Stimulated activated CD4-positive, alpha-beta T cell treated with anti-CD3 and anti-CD28 coated beads, Interleukin-4, amount 100 ng/mL, for 4 hours (primary cell): ENCODE results near the gene TTC19.
"Not testable (repeated sequence)": the region's sequence is repeated elsewhere in the genome, so short reads cannot be mapped to it uniquely, and the experiment has no call there.

Experiments used
- DNase-seq, 2 experiments: peaks; one replicate each; pipeline ENCODE4 v3.0.0-alpha.2; 2020

Gene TTC19

DNA sequence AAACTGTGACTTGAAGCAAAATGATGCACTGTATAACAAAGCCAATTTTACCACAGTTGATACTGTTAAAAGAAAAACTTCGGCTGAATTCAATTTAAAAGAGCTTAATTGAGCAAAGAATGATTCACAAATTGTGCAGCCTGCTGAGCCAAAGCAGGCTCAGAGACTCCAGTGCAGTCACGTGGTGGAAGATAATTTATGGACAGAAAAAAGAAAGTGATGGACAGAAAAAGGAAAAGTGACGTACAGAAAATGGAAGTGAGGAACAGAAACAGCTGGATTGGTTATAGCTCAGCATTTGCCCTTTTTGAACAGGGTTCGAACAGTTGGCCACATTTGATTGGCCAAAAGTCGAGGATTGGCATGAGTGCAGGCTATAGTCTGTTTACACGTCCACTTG lies 25.8 kb upstream of the TTC19 start:
- no peak for DNase-seq

DNA sequence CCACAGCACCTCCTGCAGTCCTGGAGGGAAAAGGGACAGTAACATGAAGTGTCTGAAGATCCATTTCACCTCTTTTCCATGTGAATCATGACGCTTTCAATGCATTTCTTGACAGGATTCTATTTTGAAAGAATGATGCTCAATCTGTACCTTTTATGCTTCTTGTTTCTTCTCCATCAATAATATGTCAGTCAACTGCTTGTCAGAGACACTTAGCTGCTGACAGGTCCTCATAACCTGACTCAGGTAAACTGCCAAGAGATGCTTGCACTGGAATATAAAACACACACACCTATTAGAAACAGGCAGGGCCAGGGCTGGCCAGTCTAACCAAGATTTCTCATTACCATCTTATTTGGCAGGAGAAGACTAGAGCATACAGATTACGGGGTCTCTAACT lies 21.7 kb upstream of the TTC19 start:
- DNase-seq: no peak

DNA sequence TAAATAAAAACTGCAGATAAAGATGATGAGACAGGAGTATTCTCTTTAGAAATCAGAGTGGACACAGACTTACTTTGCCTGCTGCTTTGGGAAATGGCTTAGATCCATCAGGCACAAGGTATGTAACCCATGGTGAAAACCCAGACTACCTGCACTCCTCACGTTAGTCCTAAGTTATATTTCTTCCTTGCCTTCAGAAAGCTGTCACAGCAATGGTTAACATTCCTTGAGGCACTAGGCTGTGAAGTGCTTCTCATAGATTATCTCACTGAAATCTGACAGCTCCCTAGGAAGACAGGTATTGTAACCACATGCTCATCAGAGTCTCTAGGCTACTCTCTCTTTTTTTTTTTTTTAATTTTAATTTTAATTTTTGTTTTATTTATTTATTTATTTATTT lies 21.0 kb upstream of the TTC19 start:
- DNase-seq: no peak

DNA sequence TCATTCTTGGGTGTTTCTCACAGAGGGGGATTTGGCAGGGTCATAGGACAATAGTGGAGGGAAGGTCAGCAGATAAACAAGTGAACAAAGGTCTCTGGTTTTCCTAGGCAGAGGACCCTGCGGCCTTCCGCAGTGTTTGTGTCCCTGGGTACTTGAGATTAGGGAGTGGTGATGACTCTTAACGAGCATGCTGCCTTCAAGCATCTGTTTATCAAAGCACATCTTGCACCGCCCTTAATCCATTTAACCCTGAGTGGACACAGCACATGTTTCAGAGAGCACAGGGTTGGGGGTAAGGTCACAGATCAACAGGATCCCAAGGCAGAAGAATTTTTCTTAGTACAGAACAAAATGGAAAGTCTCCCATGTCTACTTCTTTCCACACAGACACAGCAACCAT lies 20.6 kb upstream of the TTC19 start:
- DNase-seq: not testable (repeated sequence)

DNA sequence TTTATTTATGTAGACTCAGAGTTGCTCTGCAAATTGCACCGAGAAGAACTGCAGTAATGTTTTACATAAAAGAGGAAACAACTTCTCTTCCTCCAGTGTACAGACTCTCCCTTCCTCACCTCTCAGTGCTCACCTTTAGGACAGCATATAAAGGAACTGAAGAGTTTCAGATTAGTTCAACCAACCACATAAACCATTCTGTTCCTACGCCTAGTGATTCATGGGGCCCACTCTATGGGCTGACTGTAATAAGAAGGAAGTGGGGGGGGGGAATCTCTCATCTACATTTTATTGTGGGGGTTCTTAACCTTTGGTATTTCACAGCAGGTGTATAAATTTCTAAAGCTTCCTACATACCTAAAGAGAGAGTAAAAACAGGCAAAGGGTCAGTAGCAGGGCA lies 18.4 kb upstream of the TTC19 start:
- DNase-seq: peak in 1 of 2 experiments; percentile 50

DNA sequence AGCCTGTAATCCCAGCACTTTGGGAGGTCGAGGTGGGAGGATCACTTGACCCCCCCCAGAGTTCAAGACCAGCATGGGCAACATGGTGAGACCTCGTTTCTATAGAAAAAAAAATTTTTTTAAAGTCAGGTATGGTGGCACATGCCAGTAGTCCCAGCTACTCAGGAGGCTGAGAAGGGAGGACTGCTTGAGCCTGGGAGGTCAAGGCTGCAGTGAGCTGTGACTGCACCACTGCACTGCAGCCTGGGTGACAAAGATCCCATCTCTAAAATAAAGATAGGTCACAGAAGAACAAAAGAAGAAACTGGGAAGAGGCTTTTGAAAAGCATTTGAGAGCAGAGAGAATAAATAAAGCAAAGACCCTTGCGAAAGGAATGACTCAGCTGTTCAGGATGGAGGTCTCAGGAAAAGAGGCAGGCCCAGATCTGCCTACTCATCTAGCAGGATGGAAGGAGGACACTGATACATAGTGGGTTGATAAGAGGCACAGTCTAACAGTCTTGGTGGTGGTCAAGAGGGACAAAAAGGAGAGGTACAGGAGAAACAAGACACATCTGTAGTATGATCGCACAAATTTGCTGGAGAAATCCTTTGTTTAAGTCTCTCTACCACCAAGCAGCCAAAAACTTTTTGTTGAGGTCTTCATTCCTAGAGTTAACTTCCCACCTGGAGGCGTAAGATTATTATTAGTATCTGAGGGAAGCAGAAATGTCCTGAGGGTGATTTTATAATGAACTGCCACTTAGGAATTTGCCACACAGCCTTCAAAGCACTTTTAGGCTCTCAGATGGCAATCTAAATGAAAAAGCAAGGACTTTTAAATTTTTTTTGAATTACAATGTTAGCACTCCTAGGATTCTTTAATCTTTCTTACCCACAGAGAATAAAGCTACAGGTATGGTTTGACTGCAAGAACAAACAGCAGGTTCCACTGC lies 17.7 kb upstream of the TTC19 start:
- no peak for DNase-seq

DNA sequence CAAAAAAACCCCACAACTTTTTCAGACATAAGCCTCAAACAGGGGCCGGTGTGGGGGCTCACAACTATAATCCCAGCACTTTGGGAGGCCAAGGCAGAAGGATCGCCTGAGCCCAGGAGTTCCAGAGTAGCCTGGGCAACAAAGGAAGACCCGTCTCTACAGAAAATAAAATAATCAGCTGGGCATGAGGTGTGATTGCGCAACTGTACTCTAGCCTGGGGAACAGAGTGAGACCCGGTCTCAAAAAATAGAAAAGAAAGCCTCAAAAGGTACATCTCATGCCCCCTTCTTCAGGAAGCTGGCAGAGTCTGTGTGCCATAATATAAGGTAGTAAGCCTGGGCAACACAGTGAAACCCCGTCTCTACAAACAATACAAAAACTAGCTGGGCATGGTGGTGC lies 3.3 kb upstream of the TTC19 start:
- DNase-seq: no peak

DNA sequence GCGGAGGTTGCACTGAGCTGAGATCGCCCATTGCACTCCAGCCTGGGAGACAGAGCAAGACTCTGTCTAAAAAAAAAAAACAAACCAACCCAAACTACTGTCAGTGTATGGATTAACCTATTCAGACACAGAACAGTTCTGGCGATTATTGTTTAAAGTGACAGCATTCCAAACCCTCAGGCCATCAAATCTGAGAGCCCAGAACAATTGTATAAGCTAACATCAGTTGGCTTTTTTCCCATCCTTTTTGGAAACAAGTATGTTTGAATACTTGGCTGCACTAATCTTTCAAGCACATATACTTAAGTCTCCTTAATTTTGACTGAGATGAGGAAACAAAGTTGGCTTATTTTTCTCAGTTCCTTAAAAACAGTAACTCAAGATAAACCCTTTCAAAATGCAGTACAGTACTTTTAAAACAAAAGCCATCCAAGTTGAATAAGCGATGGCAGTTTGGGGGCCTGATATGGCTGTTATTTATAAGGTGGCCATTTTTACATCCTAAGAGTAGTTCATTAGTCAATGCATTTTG lies 1.5 kb upstream of the TTC19 start:
- no peak for DNase-seq

DNA sequence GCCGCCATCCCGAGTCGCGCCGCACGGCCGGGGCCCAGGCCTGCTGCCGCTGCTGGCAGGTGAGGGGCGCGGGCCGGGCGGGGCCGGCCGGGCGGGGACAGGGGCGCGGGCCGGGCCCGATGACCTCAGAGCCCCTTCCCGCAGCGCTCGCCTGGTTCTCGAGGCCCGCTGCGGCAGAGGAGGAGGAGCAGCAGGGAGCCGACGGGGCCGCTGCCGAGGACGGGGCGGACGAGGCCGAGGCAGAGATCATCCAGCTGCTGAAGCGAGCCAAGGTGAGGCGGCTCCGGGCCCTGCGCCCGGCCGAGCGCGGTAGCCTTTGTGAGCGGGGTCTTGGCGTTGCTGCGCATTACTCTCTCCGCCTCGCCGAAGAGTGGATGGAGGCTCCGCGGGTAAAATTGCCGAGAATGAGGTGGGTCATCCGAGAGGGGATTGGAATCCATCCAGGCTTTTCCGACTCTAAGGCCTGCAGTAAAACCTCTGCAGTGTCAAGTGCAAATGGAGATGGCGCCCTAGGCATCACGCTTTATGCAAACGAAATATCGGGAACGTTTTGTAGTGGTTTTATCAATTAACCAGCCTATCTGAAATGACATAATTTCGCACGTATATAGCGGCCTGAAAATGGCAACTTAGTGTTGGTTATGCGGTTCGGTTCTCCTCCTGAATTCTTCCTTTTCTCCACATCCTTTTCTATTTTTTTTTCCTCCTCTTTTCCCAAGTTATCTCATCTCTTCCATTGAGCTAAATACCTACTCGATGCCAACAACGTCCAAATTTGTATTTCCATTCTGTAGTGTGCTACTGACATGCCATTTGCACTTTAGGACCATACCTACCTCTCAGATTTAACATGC lies 577 bp downstream of the TTC19 start:
- DNase-seq: peak in 1 of 2 experiments; percentile 32

DNA sequence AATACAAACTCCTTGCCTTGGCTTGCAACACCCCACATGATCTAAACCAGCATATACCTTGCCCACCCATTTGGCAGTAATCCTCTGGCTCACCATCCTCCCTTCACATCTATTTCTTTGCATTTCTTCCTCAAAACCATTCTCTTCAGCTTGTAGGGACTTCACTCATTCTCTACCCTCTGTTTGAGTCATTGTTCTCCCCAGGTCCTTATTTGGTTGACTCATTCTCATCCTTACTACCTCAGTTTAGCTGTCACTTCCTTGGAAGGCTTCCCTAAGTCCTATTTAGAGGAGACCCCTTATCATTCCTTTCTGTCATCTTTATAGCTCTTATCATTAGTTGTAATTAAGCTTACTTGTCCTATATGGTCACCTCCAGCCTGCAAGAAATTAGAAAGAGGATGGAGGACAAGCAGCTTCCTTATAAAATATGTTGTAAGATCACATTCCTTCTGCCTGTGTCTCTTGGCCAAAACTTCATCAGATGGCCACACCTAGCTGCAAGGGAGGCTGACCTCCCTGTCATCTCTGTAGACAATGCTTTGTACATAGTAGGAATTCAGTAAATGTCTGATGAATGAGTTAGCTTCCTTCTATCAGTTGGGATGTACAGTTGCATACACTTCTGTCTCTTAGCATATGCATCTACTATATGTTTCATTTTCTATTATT lies 1.7 kb downstream of the TTC19 start:
- no peak for DNase-seq

DNA sequence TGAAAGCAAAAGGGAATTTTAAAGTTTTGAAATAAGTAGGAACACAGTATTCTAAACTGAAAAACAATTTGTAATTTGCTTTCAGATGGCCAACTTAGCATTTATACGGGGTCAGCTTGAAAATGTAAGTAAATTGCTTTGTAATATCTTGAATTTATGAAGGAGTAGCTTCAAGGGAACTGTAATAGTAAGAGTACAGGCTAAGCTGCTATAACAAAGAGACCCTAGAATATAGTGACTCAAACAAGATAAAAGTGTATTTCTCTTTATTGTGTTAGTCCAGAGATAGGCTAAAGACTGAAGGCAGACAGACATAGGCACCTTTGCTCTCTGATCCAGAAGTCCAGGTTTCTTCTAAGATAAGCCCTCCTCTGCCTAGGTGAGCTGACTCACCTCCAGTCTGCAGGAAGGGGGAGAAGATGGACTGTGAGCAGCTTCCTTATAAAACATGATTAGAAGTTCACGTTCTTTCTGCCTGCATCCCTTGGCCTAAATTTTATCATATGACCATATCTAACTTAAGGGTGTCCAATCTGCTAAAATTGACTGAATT lies 3.2 kb downstream of the TTC19 start:
- no peak for DNase-seq

DNA sequence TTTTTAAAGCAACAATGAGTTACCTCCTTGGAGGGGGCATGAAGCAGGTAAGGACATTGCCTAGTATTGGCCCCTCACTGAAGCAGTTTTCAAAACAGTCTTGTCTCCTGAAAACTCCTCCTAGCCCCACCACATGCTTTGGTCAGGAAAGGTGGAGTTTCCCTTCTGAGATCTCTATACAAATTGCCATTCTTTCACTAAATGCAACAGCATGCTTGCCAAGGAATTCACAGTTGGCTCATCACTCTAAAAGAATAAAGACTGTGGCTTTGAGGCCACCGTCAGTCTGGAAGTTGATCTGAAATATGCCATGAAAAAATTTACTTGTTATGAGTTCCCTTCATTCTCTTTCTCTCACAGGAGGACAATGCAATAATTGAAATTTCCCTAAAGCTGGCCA lies 4.2 kb downstream of the TTC19 start:
- no peak for DNase-seq

DNA sequence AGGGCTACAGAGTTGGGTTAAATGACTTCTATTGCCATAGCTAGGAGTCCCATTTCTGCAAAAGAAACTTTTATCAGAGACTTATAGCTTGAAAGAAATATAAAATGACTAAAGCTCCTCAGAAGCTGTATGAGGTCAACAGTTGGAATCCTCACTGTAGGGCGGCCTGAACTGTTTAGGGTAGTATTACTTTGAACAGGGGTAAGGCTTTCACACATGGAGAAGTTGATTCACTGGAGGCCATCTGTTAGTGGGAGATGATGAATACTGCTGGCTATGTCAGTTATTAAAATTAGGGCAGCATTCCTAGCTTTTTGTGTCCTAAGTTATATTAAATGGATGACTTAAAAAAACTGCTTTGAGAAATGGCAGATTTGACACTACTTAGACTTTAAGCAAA lies 6.0 kb downstream of the TTC19 start:
- no peak for DNase-seq

DNA sequence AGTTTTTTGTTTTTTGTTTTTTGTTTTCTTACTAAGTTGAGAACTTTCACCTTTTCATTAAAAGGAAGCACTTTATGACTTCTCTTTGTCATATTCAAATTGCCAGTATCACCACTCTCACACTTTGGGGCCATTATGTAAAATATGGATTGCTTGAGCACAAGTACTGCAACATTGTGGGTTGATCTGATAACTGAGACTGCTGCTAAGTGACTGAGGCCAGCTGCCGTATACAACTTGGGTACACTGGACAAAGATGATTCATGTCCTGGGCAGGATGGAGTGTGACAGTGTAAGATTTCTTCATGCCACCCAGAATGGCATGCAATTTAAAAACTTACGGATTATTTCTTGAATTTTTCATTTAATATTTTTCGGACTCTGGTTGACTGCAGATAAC lies 7.8 kb downstream of the TTC19 start:
- no peak for DNase-seq

DNA sequence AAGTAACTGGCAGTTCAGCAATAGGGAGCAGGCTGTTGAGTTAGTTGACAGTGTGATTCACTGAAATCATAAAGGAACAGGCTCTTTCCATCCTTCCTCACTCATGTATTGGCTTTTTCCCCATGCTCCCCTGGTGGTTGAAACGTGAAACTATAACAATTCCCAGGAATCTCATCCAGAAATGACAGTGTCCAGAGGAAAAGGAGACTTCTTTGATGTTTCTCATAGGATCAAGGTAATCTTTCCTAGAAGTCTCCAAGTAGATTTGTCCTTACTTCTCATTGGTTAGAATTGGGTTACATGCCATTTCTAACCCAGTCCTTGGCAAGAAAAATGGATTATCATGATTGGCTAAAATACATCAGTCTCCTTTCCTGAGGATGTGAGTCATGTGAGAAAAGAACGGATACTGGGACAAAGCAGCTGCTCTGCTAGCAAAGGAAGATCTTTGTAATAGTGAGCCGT lies 14.4 kb downstream of the TTC19 start:
- DNase-seq: no peak

DNA sequence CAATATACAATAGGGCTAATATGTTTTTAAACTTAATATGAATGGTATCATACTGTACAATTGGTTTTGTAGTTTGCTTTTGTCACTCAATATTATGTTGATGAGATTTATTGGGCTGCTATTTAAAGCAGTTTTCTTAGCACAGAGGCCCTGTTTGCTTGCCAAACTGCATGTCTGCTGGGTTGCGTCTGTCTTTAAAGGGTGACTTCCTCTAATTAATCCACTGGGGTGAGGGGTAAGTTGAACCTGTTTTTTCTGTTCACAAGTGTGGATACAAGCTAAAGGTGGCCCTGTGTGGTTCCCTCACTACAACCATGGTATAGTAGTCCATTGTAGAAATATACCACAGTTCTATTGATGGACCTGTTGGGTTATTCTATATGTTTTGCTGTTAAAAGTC lies 19.7 kb downstream of the TTC19 start:
- DNase-seq: no peak

DNA sequence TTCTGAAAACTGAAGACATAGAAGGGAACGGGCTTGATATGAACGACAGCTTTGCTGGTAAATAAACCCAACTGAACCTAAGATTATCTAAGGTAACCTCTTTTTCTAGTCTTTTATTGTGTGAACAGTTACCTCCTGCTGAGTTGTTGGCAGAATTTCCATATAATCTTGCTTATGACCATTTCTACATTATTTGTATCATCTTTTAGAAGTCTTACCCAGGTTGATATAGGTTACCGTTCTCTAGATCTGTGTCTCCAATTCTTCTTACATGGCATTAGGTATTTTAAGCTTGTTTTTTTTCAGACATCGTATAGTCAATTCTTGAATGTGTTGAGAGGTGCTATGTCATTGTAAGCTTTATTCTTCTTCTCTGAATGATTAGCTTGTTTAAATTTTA lies 24.3 kb downstream of the TTC19 start:
- no peak for DNase-seq

DNA sequence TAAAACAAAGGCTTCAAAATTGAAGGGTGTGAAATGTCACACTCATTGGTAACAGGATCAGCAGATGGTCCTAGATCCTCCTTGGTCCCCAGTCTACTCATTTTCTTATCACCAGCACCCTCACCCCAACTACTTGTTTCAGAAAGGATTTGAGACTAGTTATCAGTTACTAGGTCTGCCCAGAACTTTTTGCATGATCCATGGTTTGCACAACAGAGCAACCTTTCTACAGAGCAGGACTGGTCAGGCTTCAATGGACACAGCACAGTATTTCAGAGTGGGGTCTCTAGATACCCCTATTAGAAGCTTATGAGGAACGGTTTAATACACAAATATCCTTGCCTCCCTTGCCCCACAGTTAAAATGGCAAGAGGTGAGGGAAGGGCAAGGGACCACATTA lies 25.6 kb downstream of the TTC19 start:
- DNase-seq: no peak

DNA sequence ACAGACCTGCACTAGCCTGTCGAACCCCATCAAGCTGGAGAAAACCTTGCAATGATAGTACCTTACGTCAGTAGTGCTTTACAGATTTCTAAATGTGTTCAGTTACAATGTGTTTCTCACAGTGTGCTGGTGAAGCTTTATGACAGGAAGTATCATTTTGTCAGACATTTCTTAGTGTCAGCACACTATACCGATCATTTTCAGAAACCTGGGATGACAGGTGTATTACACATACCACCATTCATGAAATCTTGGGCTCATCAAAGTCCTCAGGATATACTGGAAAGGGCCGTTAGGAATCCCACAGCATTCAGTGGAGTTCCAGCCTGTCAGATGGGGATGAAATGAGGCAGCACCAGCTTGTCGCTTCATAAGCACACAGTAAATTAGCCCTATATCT lies 27.3 kb downstream of the TTC19 start:
- DNase-seq: no peak

DNA sequence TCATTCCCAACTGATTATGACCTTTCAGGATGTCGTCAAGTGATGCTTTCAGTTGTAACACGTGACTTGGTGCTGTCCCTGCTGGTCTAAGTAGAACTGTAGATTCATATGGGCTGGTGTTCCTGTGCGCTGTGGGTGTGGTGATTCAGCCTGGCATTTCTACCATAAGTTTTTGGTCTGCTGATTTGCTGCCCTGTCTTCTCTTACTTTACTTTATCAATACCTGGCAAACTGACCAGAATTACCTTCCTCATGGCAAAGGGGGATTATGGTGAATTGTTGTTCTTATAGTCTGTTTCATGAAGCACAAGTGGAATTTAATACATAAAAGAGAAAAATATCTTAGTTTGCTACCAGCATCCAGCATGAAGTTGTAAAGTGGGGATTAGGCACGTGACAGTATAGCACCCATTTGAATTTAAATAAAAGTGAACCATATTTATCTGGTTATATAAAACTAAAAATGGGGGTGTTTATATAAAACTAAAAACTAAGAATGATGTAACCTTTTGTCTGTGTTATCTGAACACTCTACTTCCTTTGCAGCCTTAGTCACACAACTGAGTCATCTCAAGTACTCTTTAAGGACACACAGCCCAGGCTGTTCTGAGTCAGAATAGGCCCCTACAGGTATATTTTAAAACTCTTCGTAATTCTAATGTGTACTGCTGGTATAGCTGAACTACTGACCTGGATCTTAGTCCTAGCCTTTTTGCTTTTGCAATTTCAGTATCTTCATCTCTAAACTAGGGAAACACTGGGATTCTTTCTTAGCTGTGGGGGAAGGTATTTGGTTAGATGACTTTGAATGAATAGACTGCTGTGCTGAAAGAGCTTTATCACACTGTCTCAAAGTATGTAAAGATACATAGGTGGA lies 28.3 kb downstream of the TTC19 start:
- peak; percentile 38 to 54 for DNase-seq

DNA sequence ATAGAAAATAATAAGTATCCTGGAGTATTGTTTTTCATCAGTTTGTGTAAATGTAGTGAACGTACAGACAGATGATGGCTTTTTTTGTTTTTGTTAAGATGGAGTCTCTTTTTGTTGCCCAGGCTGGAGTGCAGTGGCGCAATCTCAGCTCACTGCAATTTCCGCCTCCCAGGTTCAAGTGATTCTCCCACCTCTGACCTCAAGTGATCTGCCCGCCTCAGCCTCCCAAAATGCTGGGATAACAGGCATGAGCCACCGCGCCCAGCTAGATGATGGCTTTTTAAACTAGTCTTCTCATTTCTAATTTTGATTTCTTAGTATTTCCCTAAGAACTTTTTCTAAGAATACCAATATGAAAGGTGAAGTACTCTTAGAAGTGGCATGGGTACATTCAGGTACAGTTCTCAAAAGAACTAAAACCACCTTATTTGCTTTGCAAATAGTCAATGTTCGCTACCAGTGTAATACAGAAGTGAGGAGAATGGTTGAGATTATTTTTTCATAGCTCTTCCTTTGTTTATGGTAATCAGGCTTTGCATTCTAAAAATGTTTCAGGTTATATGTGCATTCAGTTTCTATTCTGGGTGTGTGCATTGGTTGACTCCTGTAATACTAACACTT lies 34.2 kb downstream of the TTC19 start:
- no peak for DNase-seq
